Loucy (cell line): ENCODE measurements around the gene WSCD1.

Experiments
- EZH2phosphoT487 ChIP-seq: fragments of 200-600 bp; IDR thresholded peaks from 2 replicates; pipeline ENCODE4 v1.6.1; 2018; ENCODE audit warnings: antibody characterized with exemption, mild to moderate bottlenecking, moderate library complexity, borderline replicate concordance
- TF ChIP-seq, protein P1 (sequence below): fragments of 200-600 bp; sonication (generic); conservative IDR thresholded peaks from 2 replicates; pipeline ENCODE4 v1.5.1; 2014; ENCODE audit warnings: mild to moderate bottlenecking, antibody characterized with exemption, low read length

DNA sequence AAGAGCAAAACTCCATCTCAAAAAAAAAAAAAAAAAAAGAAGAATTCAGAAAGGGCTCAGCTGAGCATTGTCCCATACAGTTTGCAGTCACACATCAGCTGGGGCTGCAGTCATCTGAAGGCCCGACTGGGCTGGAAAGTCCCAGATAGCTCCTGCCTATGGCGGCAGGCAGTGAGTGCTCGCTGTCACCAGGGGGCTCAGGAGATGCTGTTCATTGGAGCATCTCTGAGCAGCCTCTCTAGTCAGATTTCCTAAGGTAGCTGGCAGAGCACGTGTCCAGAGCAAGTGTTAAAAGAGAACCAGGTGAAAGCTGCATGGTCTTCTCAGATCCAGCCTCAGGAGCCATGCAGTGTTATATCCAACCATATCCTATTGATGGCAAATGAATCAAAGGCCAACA is 75.8 kb downstream of the WSCD1 start:
- TF ChIP-seq, protein P1, sequence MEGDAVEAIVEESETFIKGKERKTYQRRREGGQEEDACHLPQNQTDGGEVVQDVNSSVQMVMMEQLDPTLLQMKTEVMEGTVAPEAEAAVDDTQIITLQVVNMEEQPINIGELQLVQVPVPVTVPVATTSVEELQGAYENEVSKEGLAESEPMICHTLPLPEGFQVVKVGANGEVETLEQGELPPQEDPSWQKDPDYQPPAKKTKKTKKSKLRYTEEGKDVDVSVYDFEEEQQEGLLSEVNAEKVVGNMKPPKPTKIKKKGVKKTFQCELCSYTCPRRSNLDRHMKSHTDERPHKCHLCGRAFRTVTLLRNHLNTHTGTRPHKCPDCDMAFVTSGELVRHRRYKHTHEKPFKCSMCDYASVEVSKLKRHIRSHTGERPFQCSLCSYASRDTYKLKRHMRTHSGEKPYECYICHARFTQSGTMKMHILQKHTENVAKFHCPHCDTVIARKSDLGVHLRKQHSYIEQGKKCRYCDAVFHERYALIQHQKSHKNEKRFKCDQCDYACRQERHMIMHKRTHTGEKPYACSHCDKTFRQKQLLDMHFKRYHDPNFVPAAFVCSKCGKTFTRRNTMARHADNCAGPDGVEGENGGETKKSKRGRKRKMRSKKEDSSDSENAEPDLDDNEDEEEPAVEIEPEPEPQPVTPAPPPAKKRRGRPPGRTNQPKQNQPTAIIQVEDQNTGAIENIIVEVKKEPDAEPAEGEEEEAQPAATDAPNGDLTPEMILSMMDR, result no peak
- TF ChIP-seq EZH2phosphoT487, result no peak
